LoVo (cell line): Measurements from ENCODE around the gene TSC1.
"Not testable (repeated sequence)": the region's sequence is repeated elsewhere in the genome, so short reads cannot be mapped to it uniquely, and the experiment has no call there.

Experiments
- DNase-seq: peaks from one replicate; pipeline ENCODE4 v3.0.0-alpha.2; 2016; ENCODE audit warnings: low spot score

TSC1 gene

DNA sequence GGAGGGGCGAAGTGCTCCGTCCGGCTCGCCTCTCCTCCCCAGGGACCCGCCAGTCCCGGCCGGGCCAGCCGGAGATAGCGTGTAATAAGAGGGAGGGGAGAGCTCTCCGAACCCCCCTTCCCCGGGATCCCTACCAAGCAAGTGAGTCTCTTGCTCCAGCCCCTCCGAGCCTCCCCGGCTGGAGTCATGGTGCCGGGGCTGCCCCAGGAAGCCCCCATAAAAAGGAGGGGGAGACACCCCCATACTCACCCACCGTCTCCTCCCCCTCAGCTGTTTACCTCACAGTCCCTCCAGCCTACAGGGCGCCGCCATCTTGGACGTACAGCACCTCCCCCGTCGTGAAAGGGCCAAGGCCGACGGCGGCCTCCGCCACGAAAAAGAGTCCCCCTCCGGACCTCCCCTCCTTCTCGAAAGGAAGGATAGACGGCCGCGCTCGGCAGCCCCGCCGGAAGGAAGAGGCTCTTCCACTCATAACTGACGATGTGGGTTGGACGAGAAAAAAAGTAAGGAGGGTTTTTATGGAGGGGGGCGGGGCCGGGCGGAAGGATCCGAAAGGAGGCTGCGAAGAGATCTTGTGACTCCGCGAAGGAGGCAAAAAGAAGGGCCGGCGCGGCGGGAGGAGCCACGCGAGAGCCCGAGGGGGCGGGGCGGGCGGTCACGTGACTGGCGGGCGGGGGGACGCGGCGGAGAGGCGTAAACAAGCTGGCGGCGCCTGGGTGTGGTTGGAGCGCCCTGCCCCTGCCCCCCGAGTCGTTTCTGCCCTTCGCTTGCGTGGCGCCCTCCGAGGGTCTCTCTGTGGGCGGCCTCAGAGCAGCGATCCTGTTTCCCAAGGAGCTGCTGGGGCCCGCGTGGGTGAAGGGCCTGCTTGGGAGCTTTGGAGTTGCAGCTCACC lies at the start of gene TSC1:
Gene TSC1 (minus strand): TSS at position 323 of the 892 bp plus-strand sequence. CDS start 15,744 bp downstream, outside the sequence.
- DNase-seq, result peak; percentile 94

DNA sequence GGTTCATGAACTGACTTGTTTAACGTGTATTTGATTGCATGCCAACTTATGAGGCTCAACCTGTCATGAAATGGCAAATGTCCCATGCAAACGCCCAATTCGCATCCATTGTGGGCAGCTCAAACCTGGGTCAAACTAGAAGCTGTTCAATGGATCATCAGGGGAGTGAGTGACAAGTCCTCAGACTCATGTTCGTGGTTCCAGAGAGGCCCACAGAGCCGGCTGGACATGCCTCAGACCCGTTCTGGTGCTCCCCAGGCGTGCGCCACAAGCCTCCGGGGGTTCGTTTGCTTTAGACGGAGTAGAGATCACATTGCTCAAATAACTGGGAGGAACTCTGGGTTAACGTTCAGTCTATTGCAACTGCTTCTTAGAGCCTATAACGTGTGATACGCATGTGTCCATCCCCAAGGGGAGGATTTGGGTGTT lies 49.1 kb upstream of the TSC1 start:
- no peak for DNase-seq

DNA sequence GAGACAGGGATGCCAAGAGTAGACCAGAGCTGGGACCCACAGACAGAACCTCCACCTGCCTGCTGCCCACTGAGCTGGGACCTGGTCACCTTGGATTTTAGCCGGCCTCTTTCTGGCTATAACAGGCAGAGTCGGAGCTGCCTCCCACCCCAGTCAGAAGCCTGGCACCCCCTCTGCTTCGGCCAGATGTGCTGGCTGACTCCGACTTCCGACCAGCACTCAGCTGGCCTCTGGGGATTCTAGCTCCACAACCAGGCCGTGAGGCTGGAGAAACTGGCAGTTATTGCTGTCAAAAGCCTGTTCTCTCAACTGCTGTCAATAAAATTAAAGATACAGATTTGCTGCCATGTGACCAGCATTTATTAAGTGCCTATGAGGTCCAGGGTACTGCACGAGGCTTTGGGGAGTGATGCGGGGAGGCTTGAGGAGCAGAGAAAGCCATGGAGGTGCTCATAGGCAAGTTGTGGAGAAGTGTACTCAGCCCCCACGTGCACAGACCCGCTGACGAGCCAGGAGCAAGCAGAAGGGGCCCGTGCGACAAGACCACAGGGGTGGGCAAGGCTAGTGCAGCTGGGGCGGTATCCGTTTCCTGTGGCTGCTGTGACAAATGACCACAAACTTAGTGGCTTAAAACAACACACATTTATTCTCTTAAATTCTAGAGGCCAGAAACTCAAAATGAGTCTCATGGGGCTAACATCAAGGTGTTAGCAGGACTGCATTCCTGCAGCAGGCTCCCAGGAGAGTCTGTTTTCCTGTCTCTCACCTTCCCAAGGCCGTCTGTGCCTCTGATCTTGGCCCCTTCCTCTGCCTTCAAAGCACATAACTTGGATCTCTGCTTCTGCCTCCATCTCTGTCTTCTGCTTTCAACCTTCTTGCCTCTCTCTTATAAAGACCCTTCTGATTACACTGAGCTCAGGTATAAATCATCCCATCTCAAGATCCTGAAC lies 47.2 kb upstream of the TSC1 start:
- no peak for DNase-seq

GRCh38 chr9:132990781-132991180 lies 46.4 kb upstream of the TSC1 start:
- no peak for DNase-seq

DNA sequence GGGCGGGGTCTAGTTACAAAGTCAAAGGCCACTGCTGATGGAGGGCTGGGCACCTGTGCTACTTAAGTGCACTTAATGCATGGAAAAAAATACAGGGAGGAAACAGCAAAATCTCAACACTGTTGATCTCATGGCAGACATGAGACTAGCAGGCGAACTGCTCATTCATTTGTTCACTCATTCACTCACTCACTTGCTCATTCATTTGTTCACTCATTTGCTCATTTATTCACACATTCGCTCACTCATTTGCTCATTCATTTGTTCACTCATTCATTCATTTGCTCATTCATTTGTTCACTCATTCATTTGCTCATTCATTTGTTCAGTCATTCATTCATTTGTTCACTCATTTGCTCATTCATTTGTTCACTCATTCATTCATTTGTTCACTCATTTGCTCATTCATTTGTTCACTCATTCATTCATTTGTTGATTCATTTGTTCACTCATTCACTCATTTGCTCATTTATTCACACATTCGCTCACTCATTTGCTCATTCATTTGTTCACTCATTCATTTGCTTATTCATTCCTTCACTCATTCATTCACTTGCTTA lies 45.7 kb upstream of the TSC1 start:
- DNase-seq, result not testable (repeated sequence)

DNA sequence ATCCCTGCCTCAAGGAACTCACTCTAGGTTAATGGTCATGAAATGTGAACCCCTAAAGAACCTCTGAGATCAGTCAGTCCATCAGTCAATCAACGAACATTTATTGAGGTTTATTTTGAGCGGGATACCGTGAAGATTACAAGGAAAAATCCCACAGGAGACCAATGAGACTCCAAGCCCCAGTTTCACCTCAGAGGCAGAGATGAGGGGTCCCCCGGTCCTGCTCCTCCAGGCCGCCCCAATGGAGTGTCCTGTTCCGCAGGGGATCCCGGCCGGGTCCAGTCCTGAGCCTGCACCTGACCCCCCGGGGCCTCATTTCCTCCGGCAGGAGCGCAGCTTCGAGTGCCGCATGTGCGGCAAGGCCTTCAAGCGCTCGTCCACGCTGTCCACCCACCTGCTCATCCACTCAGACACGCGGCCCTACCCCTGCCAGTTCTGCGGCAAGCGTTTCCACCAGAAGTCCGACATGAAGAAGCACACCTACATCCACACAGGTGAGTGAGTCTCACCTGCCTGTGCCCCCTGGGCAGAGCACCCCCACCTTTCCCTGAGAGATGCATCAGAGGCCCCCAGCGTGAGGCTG lies 45.1 kb upstream of the TSC1 start:
- no peak for DNase-seq

GRCh38 chr9:132989014-132989310 lies 44.5 kb upstream of the TSC1 start:
- DNase-seq, result no peak

DNA sequence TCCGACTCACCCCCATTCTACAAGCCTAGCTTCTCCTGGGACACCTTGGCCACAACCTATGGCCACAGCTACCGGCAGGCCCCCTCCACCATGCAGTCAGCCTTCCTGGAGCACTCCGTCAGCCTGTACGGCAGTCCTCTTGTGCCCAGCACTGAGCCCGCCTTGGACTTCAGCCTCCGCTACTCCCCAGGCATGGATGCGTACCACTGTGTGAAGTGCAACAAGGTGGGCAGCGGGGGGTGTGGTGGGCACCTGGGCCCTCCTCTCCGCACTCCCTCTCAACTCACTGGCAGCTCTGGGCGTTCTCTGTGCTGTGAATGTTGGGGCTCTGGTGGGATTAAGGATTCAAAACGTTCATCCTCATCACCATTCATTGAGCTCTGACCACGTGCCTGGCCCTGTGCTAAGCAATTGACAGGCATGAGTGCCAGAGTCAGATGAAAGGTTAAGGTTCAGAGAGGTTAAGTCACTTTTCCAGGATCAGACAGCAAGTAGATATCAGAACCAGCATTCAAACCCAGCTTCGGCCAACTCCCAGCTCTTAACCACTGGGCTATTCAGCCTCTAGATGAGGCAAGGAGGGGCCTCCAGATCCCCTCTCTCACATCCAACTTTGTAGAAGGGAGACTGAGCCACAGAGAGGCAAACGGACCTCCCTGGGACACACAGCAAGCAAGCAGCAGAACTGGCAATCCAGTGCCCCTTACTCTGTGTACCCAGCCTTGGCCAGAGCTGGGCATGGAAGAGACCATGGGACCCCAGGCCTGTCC lies 44.0 kb upstream of the TSC1 start:
- no peak for DNase-seq

DNA sequence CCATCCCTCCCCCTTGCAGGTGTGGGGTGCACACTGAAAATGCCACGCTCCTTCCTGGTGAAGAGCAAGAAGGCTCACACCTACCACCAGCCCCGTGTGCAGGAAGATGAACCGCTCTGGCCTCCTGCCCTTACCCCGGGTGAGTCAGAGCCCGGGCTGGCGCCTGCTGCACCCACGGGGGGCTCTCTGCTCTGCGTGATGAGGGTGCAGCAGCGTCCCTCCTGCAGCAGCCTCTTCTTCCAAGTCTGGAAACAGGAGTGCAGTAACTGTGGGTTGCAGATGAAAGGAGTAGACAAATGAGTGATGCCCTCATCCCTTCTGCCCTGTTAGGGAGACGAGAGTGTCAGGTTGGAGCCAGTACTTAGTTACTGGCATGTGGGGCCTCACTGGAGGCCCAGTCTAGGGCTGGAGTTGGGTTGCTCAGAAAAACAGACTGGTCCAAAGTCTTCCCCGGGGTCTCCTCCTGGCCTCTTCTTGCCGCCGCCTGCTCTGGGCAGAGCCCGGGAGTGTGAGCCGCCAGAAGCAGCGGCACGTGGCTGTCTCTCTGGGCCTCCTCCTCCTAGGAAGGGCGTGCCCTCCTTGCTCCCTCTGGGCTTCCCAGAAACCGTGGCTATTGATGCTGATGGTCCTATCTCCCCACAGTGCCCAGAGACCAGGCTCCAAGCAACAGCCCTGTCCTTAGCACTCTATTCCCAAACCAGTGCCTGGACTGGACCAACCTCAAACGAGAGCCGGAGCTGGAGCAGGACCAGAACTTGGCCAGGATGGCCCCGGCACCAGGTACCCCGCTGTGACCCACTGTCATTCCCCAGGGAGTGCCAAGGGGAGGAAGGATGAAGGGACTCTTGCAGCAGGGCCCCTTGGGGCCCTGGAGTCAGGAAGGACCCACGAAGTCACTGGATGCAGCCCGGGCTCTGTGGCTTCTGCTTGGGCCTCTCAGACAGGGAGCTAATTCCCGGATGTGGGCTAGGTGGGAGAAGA lies 42.5 kb upstream of the TSC1 start:
- DNase-seq, result no peak

DNA sequence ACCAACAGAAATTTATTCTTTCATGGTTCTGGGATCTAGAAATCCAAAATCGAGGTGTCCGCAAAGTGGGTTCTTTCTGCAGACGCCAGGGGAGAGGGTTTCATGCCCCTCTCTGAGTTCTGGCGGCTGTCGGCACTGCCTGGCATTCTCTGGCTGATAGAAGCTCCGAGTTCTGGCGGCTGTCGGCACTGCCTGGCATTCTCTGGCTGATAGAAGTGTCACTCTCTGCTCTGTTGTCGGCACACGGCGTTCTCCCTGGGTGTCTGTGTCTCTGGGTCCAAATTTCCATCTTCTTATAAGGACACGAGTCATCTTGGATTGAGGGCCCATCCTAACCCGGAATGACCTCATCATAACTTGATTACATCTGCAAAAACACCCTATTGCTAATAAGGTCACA lies 41.7 kb upstream of the TSC1 start:
- DNase-seq, result no peak

GRCh38 chr9:132985489-132985888 lies 41.1 kb upstream of the TSC1 start:
- DNase-seq, result no peak

DNA sequence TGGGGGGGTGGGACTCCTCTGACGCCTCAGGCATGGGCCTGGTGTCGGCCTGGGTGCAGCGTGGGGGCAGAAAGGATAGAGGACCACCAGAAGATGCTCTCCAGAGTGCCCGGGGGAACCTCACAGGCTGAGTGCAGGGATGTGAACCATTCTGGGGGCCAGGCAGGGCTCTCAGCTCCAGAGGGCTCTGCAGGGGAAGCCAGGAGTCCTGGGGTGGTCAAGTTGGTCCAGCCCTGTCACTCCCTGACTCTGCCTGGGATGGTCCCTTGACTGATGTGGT lies 40.6 kb upstream of the TSC1 start:
- DNase-seq, result no peak

- no peak for DNase-seq
These were observed 40.0 kb upstream of the TSC1 start for GRCh38 chr9:132984202-132985070.

DNA sequence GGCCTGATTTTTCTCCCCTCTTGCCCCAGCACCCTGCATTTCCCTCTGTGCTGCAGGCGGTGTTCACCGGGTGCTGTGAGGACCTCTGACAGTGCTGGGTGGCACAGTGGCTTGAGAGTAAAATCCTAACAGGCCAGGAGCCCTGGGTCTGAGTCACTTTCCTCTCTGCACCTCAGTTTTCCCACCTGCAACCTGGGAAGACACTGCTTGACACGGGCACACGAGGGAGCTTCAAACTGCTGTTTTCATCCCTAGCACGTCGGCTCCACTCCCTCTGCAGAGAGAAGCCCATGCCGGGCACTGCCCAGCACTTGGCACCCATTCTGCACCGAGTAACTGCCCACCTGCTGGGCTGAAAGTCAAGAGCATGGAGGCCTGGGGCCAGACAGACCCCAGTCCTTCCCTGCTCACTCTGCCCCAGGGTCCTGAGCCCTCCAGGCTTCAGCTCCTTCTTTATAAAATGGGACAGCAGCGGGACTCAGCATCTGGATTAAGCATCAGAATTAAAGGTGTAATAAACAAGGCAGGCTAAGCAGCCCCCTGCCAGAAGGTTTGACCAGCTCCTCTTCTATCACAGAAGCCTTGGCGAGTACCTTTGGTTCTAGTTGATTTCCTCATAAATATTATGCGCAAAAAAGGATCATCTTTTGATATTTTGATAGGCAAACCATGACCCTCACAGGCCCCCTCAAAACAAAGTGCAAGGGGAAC lies 39.2 kb upstream of the TSC1 start:
- DNase-seq, result no peak

DNA sequence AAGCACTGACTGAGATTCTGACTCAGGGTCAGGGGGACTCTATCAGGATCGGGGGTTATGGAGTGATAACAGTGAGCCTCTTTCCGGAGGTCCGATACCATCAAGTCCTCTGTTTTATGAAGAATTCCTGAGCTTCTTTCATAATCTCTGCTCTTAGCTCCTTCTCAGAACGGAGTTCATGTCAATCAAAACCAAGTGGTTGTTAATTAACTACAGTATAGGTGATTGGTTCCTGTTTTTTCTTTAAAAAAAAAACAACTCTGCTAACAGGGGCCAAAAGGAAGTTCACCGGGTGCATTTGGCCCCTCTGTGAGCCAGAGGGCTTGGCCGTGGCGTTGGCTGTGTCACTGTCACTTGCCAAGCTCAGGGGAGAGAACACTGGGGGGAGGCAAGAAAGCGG lies 38.0 kb upstream of the TSC1 start:
- DNase-seq, result no peak

GRCh38 chr9:132980157-132980556 lies 35.7 kb upstream of the TSC1 start:
- no peak for DNase-seq

DNA sequence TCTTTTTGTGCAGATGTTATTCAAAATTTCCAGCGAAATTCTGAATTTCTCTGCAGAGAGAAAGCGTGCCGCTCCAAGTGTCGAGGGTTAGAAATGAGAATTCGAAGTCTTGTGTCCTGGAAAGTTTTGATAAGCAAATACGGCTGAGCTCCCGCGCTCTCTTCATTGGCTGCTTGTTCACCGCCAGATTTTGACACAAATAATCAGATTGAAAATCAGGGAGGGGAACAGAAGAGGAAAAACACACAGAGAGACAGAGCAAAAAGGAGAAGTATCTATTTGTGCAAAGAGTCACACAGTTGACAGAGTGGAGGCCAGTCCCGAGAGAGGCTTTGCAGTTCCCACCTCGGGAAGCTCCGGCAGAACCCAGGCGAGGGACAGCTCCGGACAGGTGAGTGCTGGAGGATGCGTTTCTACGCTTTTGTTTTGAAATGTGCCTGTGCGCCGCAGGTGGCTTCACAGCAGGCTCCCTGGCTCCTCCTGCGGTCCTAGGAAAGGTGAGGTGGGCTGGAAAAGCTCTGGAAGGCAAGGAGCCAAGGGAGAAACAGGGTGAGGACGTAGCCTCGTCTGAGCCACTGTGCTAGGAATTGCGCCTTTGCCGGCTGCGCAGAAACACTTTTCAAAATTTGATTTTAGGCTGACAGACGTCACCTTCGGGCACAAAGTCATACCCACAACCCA lies 34.2 kb upstream of the TSC1 start, which contains the start of gene GFI1B:
Gene GFI1B (plus strand): TSS at position 244 of the 681 bp plus-strand sequence. CDS start 7,985 bp downstream, outside the sequence.
- no peak for DNase-seq

DNA sequence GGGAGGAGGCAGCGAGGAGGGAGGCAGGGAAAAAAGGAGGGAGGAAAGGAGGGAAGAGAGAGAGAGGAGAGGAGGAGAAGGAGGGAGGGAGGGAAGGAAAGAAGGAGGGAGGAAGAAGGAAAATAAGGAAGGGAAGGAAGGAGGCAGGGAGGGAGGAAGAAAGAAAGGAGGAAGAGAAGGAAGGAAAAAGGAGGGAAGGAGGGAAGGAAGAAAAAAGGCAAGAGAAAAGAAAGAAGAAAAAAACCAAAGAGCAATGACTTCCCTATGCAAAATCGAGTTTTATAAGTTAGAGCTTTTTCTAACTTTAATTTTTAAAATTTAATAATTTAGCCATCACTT lies 33.7 kb upstream of the TSC1 start:
- DNase-seq, result no peak
